ENCODE results near the gene TMEM175. TPM values are rescaled to one million over a fixed set of nuclear protein-coding genes. Genes with fewer than 3 reads are reported as not detected.

TMEM175 gene
- total and polyA plus RNA-seq, 8 donors = 7.3 to 82.8 (median 19.5) TPM

DNA sequence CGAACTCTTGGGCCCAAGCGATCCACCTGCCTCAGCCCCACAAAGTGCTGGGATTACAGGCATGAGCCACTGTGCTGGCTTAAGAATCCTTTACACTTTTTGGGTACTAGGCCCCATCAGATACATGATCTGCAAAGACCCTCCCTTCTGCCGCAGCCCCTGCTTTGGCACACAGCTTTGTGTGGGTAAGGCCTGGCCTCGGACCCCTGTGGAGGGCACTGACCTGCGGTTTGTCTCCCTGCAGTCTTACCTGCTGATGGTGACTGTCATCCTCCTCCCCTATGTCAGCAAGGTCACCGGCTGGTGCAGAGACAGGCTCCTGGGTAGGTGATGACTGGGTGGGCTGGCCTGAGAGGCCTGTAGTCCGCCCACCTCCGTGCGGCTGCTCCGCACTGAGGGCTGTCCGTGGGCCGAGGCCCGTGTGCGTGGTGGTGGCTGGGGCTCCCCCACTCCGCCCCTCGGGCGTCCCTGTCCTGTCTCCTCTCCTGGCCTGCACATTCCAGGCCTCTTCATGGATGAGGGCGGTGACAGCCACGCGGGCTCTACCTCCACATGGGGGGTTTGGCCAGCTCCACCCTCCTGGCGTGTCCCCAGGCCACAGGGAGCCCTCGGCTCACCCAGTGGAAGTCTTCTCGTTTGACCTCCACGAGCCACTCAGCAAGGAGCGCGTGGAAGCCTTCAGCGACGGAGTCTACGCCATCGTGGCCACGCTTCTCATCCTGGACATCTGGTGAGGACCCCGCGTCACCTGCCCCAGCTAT, 23.1 kb downstream of the TMEM175 start:
- Histone ChIP-seq H3K9me3 (no peaks in the 10 kb centered on the region), H3K36me3 (peaks cover 9 to 95% (median 87%) of the 10 kb centered on the region in 4 donors), H3K4me1 (no peaks in the 10 kb centered on the region), H3K4me3 (no peak overlapping the region), H3K27me3 (no peaks in the 10 kb centered on the region), H3K27ac (no peak overlapping the region)
- intact Hi-C loops (cut with DNase I; ENCODE audit: low total_unique reads) = no loop called here
- 90 to 94% (median 93%) methylated on average over 23 to 33 of the region's 33 CpGs for WGBS, 5 donors
- TF ChIP-seq POLR2A (IDR thresholded peaks at IDR 0.05) = no peak
- no peak for TF ChIP-seq POLR2AphosphoS5 (IDR thresholded peaks at IDR 0.05)
- TF ChIP-seq, protein P1, sequence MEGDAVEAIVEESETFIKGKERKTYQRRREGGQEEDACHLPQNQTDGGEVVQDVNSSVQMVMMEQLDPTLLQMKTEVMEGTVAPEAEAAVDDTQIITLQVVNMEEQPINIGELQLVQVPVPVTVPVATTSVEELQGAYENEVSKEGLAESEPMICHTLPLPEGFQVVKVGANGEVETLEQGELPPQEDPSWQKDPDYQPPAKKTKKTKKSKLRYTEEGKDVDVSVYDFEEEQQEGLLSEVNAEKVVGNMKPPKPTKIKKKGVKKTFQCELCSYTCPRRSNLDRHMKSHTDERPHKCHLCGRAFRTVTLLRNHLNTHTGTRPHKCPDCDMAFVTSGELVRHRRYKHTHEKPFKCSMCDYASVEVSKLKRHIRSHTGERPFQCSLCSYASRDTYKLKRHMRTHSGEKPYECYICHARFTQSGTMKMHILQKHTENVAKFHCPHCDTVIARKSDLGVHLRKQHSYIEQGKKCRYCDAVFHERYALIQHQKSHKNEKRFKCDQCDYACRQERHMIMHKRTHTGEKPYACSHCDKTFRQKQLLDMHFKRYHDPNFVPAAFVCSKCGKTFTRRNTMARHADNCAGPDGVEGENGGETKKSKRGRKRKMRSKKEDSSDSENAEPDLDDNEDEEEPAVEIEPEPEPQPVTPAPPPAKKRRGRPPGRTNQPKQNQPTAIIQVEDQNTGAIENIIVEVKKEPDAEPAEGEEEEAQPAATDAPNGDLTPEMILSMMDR (IDR thresholded peaks at IDR 0.05) = no peak
- TF ChIP-seq EP300 (IDR thresholded peaks at IDR 0.05) = no peak
- peak in 1 of 2 donors; percentile 1 for DNase-seq

DNA sequence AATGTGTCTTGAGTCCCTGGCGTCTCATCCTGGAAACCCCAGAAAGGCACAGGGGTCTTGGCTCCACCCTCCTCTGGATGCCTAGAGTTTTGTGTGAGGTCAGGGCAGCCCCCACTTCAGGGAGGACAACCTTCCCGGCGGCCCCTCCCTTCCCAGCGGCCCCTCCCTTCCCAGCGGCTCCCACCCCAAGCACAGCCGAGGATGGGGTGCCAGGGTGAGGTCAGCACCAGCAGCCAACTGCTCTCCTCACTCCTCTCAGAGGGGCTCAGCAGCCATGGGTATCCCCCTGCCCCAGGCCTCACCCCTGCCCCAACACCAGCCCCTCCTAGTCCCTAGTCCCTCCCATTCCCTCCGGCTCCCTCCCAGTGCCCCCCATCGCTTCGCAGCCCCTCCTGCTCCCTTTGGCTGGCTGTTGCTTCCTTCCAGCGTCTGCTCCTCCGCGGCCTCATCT, 23.7 kb downstream of the TMEM175 start:
- Histone ChIP-seq H3K27ac (no peak overlapping the region), H3K4me3 (no peak overlapping the region), H3K36me3 (peaks cover 9 to 96% (median 93%) of the 10 kb centered on the region in 4 donors), H3K27me3 (no peaks in the 10 kb centered on the region), H3K4me1 (no peaks in the 10 kb centered on the region), H3K9me3 (no peaks in the 10 kb centered on the region)
- intact Hi-C loops (cut with DNase I; ENCODE audit: low total_unique reads) = no loop called here
- WGBS, 5 donors = 78 to 82% (median 80%) methylated on average over 11 to 12 of the region's 12 CpGs
- no peak for TF ChIP-seq POLR2AphosphoS5 (IDR thresholded peaks at IDR 0.05)
- TF ChIP-seq EP300 (IDR thresholded peaks at IDR 0.05) = no peak
- TF ChIP-seq, protein P1 (IDR thresholded peaks at IDR 0.05) = no peak
- TF ChIP-seq POLR2A (IDR thresholded peaks at IDR 0.05) = no peak
- DNase-seq = peak in 1 of 2 donors; percentile 2

- H3K9me3 ChIP-seq = no peaks in the 10 kb centered on the region
- no peaks in the 10 kb centered on the region for H3K27me3 ChIP-seq
- 78 to 85% (median 83%) methylated on average over 11 to 14 of the region's 14 CpGs for WGBS, 5 donors
- no peak for DNase-seq
- H3K27ac ChIP-seq = no peak overlapping the region
- TF ChIP-seq, protein P1 (IDR thresholded peaks at IDR 0.05) = no peak
- TF ChIP-seq POLR2AphosphoS5 (IDR thresholded peaks at IDR 0.05) (no peak), POLR2A (IDR thresholded peaks at IDR 0.05) (no peak), EP300 (IDR thresholded peaks at IDR 0.05) (no peak)
- H3K4me3 ChIP-seq = no peak overlapping the region
- peaks cover 4 to 96% (median 92%) of the 10 kb centered on the region in 4 donors for H3K36me3 ChIP-seq
- no peaks in the 10 kb centered on the region for H3K4me1 ChIP-seq
- intact Hi-C loops (cut with DNase I; ENCODE audit: low total_unique reads) = no loop called here
Measured at GRCh38 chr4:956531-957230, 24.4 kb downstream of the TMEM175 start.

DNA sequence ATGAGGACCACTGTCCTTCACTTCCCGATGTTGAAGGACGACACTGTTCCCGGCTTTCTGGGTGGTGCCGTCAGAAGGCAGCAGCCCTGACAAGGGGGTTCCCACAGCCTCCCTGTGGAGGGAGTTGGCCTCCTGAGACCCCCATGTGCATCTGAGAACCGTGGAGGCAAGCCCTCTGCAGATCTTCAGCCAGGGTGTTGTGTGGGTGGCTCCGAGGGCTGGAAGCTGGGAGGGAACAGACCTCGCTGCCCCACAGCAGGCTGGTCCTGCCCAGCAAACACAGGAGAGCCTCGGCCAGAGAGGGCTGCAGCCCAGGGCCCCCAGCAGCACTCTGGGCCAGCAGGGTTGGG, 24.9 kb downstream of the TMEM175 start:
- DNase-seq = peak in 1 of 2 donors; percentile 1
- H3K36me3 ChIP-seq = peaks cover 5 to 96% (median 93%) of the 10 kb centered on the region in 4 donors
- no peaks in the 10 kb centered on the region for H3K4me1 ChIP-seq
- WGBS, 5 donors = 63 to 88% (median 76%) methylated on average over 3 to 8 of the region's 8 CpGs
- intact Hi-C loops (cut with DNase I; ENCODE audit: low total_unique reads) = no loop called here
- H3K27me3 ChIP-seq = no peaks in the 10 kb centered on the region
- no peak overlapping the region for H3K4me3 ChIP-seq
- H3K9me3 ChIP-seq = no peaks in the 10 kb centered on the region
- H3K27ac ChIP-seq = no peak overlapping the region
- no peak for TF ChIP-seq EP300 (IDR thresholded peaks at IDR 0.05)
- no peak for TF ChIP-seq POLR2AphosphoS5 (IDR thresholded peaks at IDR 0.05)
- no peak for TF ChIP-seq POLR2A (IDR thresholded peaks at IDR 0.05)
- TF ChIP-seq, protein P1 (IDR thresholded peaks at IDR 0.05) = no peak
